SW480 (cell line): ENCODE results near the gene HUNK.
"Not testable (repeated sequence)": the region's sequence is repeated elsewhere in the genome, so short reads cannot be mapped to it uniquely, and the experiment has no call there.

Experiments used
- DNase-seq: peaks from one replicate; pipeline ENCODE4 v3.0.0-alpha.2; 2016; ENCODE audit warnings: low spot score

The HUNK gene

DNA sequence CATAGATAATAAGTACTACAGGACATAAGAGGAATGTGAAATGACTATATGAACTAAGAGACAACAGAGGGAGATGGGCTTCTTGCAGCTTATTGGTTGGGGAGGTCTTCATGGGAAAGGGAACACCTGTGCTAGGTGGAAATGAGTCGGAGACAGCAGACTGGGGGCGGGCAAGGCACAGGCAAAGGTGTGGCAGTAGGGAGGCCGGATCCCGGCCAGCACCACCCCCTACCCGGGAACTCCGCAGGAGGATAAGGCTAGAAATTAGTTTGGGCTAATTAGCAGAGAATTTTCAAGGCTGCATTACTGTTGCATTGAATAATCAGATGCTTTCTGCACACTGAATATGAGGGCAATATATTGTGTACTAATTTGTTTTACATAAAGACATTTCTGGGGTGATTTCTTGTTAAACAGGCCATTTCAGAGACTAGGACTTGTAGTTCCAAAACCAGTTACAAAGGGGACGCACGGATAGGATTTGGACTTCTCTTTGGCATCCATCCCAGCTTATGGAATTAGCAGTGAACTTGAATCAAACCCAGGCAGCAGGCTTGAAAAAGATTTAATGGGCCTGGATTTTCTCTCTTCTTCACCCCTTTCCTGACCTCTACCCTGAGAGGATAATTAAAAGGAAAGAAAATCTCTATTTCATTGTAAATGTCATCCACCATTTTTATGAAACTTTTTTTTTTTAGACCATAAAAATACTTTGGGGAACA lies 2.2 kb upstream of the HUNK start:
- DNase-seq: no peak

DNA sequence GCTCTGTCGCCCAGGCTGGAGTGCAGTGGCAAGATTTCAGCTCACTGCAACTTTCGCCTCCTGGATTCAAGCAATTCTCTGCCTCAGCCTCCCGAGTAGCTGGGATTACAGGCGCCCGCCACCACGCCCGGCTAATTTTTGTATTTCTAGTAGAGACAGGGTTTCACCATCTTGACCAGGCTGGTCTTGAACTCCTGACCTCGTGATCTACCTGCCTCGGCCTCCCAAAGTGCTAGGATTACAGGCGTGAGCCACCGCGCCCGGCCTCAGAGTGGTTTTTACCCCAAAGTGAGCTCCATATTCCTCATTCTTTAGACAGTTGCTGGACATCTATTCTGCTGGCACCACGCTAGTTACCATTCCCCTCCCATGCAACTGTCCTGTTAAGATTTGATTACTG lies 1.4 kb upstream of the HUNK start:
- DNase-seq: not testable (repeated sequence)

GRCh38 chr21:31872072-31872451 lies 758 bp upstream of the HUNK start:
- DNase-seq: no peak

- DNase-seq: no peak
Measured at GRCh38 chr21:31873275-31873695, 465 bp downstream of the HUNK start.

- DNase-seq: peak; percentile 62
Measured at GRCh38 chr21:31873696-31874599, 1.1 kb downstream of the HUNK start.

DNA sequence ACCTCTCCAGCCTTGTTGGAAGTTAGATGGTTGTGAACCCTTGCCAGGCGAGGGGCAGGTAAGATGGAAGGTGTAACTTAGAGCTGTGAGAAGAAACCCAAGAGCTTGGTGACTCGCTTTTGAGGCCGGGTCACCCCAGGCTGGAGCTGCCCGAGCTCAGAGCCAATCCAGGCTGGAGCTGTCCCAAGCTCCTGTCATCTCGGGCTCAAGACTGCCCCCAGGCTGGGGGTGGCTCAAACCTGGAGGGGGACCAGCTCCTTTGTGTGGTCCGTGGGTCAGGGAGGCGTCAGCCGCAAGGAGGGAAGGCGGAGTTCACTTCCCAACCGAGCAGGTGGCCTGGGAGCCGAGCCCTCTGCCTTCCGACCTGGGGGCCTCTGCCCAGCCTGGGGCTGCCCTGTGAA lies 2.0 kb downstream of the HUNK start:
- peak; percentile 62 for DNase-seq

- DNase-seq: no peak
Measured at GRCh38 chr21:31875496-31876015, 2.7 kb downstream of the HUNK start.

DNA sequence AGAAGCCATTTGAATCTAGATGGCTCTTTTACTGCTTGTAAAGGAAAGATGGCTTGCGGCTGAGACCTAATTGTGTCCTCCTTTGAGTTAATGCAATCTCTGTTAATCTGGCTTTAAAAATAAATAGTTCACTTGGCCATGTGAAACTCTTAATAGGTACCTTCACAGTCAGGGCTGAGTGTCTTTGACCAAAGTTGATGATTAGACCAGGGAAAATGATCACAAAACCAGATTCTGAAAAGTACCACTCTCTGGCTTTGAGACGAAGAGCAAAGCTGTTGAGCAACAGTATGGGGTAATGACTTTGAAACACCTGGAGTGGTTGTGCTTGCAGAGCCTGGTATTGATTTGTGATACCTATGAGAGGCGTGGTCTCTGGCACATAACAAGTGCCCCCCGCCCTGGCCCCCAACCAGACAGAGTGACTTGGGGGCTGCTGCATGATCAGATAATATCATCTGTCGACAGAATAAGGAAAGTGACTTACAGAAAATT lies 4.7 kb downstream of the HUNK start:
- no peak for DNase-seq

GRCh38 chr21:31878831-31879230 lies 6.0 kb downstream of the HUNK start:
- peak; percentile 20 for DNase-seq

DNA sequence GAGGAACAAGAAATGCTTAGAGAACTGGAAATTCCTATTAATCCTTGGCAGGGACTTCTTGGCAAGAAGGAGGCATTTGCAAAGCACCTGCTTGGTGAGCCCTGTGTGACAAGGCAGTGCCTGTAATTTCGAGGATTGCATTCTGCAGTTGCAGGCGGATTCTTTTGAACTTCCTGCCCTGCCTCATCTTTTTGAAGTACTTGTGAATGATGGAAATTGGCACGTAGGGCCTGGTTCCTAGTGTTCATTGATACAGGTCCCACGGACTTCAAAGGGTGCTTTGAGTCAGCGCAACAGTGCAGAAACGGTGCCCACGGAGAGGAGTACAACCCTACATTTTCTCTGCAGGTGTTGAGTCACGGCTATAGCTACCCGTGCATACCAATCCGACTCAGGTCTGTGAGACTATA lies 6.4 kb downstream of the HUNK start:
- DNase-seq: peak; percentile 98

DNA sequence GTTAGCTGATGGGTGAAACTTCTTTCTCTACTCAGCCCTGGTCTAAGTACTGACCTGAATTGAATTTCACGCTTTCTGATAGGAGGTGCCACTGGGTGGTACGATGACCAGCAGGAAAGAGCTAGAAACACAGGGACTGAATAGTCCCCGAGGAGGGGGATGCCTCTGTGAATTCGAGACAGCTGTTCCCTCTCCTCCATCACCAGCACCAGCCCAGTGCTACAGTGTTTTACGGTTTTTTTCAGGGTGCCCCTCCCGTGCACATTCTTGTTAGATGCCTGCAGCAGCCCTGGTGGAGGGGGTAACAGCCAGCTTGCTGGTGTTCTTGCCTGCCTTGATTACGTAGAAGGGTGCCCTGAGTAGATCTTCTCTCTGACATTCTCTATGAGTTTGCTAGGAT lies 7.1 kb downstream of the HUNK start:
- peak; percentile 20 for DNase-seq

DNA sequence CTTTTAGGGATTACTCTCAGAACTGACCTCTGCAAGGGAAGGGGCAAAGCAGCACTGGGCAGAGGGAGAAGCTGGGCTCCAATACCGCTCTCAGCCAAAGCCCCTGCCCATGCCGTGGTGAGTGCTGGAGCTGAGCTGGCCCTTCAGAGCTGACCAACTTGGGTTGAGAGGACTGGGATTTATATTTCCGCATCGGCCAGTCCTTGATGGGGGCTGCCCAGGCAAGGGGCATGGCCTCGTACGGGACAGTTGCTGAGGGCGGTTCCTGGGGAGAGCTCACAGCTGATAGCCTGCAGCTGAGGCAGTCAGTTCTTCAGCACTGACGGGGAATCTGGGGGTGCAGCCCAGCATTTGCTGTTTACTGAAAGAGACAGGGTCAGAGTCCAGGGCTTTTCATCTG lies 8.0 kb downstream of the HUNK start:
- no peak for DNase-seq

DNA sequence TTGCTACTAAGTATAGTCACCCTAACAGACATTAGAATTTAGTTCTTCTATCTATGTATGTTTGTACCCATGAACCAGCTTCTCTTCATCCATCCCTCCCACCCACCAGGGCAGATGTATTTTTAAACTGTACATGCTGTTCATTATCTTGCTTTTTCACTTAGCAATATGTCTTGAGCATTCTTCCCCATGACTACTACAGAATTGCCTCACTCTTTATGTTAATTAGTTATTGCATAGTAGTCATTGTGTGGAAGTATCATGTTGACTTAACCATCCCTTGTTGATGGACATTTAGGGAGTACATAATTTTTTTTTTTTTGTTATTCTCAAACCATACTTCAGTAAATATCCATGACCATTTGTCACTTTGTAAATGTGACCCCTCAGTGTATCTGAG lies 9.9 kb downstream of the HUNK start:
- no peak for DNase-seq

DNA sequence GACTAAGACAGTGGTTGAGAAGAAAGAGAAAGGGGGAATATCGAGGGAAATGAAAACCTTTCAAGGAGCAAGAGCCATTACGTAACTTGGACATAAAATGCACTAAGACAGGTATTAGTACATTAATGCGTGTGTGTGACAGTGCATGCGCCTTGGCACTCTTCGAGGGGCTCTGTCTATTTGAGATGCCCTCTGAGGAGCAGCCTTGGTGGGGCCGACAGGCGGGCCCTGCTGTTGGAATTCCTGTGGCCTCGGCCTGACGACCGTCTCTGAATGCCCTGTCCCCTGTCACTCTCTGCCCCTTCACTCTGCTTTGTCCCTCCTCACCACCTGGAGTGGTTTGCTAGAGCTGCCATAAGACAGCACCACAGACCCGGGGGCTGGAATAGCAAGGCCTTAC lies 12.3 kb downstream of the HUNK start:
- no peak for DNase-seq

DNA sequence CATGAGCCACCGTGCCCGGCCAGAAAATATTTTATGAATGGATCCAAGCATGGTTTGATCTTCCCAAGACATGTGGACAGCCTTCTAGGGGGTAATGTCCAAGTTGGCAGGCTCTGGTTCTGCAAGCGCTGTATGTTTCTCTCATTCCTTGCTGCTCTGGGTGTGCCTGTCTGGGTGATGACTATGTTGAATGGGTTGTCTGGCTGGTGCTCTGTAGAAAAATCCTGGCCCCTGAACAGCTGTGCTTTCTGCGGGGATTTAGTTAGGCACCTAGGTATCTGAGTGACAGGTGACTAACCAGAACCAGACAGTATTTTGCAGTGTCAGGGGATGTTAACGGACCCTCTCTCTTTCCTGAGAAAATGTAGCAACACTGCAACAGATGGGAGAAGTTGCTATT lies 14.1 kb downstream of the HUNK start:
- DNase-seq: no peak

DNA sequence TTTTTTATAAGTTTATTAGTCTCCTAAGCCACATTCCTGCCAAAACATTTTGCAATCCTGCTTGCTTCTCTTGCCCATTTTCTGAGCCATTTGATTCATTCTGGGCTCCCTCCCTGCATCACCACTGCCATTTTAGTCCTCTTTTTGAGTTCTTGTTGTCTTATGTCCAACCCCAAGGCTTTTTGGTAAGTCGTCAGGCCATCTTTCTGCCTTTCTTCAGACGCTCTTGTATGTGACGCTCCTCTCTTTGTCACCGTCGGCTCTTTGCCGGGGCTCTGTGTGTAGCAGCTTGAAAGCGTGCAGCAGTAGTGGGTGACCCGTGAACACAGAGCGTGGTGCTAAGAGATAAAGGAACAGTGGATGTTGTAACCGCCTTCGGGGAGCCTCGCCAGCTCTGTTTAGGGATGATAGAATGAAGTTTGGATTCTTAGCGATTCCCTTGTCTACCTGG lies 14.6 kb downstream of the HUNK start:
- no peak for DNase-seq

- peak; percentile 59 for DNase-seq
Measured at GRCh38 chr21:31888936-31889371, 16.1 kb downstream of the HUNK start.

GRCh38 chr21:31889460-31889859 lies 16.6 kb downstream of the HUNK start:
- no peak for DNase-seq

DNA sequence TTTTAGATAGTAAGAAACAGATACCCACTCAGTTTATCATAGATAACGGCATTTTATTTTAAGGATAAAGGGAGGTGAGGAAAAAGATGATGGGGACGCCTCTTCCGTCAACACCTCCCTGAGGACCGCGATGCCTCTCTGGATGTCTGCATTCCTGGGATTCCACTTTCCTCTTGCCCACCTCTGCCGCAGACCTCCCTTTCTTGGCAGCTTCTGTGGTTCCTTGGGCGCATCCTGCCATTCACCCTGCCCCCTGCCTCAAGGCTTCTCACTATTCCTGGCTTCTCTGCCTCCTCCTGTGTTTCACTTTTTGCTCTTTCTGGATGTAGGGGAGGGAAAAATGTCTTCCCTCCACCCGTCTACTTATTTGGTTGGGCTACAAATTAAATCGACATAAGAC lies 19.9 kb downstream of the HUNK start:
- no peak for DNase-seq

DNA sequence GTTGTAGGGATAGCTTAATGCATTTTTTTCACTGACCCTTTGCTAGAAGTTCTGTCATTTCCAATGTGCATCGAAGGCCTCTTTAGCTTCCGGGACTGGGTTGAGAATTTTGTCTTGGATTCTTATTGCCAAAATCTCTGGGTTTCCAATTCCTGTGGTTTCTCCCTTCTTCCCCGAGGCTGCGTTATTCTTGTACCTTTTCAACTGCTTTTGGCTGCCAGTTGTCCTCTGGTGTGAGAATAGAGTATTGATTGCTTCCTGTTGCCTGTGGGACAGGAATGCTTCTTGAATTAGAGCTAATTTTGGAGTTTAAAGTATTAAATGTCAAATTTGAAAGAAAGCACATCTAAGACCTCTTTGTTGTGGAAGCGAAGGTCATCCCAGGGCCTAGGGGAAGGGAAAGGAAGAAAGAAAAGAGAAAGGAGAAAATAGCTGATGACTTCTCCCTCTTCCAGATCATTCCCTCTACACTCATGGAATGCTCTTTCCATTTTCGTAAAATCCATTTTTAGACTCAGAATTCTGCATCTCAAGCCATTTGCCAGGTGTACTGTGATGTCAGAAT lies 21.1 kb downstream of the HUNK start:
- no peak for DNase-seq

DNA sequence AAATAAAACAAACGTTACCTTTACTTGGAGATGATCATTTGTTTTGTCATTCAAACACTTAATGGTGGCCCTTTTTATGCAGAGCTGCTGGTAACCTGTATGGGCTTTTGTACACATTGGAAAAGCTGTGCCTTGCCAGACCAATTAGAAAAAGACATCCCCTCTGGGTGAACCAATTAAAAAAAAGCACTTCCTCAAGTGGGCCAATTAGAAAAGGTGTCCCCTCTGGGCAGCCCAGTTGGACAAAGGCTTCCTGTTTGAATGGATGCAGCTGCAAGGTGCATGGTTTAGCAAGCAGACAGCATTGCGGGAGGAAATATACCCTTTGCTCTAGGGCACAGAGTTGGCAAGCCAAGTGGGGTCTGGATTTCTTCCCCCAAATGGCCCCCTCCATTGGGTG lies 21.6 kb downstream of the HUNK start:
- no peak for DNase-seq

DNA sequence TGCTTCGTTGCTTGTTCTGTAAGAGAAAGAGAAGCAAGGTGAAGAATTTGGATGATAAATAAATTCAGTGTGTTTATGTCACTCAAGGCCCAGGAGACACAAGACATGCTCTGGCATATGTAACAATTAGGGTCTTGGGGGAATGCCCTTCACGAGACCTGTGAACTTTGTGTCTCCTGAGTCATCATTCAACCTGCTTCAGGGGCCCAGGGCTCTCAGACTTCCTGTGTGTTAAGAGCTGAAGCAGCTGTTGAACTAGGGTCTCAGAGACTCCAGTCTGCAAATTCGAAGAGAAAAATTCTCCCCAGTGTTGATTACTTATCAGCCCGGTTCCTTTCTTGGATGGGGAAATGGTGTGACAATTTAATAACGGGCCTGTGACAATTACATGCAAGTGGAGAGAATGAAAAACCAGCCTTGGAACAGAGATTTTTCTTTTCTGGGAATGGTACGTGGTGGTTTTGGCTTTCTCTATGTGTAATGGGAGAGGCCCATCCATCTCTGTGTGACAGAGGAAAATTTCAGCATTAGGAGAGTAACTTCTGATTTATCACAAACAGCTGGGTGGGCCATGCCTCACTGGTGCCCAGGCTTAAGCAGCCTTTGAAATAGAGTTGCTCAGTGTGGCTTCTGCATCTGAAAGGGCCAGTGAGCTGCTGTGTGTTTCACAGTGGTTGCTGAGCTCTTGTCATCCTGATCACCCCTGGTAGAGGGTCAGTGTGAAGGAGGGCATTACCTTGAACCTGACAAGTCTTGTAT lies 22.4 kb downstream of the HUNK start:
- no peak for DNase-seq
